NCI-H187 treated with DMSO at 0.1 percent for 48 hours (cell line): ENCODE data around the gene SLC18A2.

Source experiments
- DNase-seq: peaks from one replicate; lab custom pipeline; 2025; lab: John Stamatoyannopoulos, UW

Gene SLC18A2

GRCh38 chr10:117313641-117314040, 72.7 kb downstream of the SLC18A2 start:
- DNase-seq: no peak

GRCh38 chr10:117316701-117317100, 75.8 kb downstream of the SLC18A2 start:
- DNase-seq: no peak

- no peak for DNase-seq
These were observed 78.0 kb downstream of the SLC18A2 start for GRCh38 chr10:117318909-117319308.

- DNase-seq: no peak
These were observed 79.2 kb downstream of the SLC18A2 start for GRCh38 chr10:117320050-117320665.

- no peak for DNase-seq
These were observed 81.3 kb downstream of the SLC18A2 start for GRCh38 chr10:117322260-117322659.

GRCh38 chr10:117324367-117324766, 83.5 kb downstream of the SLC18A2 start:
- DNase-seq: no peak

GRCh38 chr10:117327262-117327661, 86.3 kb downstream of the SLC18A2 start:
- DNase-seq: no peak
